ENCODE data around the gene HSPA5. TPM values are rescaled to one million over a fixed set of nuclear protein-coding genes. Genes with fewer than 3 reads are reported as not detected.
A peak's percentile ranks its signal among the peaks of the same experiment; 100 is the strongest.
"Not testable (repeated sequence)": the region's sequence is repeated elsewhere in the genome, so short reads cannot be mapped to it uniquely, and the experiment has no call there.

HSPA5 gene
- total and polyA plus RNA-seq, 7 experiments from 2014 or later = 127 to 248 (median 155) TPM

DNA sequence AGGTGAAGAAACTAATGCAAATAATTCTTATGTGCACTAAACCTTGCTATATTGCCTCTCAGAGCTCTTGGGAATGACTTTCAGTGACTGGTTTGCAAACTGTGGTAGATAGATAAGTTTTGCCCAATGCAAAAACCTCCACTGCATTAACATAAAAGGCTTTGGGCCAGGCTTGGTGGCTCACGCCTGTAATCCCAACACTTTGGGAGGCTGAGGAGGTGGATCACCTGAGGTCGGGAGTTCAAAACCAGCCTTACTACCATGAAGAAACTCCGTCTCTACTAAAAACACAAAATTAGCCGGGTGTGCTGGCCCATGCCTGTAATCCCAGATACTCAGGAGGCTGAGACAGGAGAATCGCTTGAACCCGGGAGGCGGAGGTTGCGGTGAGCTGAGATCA, 7.0 kb downstream of the HSPA5 start:
- H3K27ac Mint-ChIP-seq = peak overlapping the region in 2 of 9 donors; percentile 33 to 56
- Histone ChIP-seq H3K36me3 (ENCODE audit: control insufficient read depth in 2 of 3, insufficient read depth in 3 of 3, low read length in 3 of 3) (peaks cover 20 to 83% (median 30%) of the 10 kb centered on the region in 3 experiments), H3K4me1 (ENCODE audit: control insufficient read depth in 2 of 2, insufficient read depth in 2 of 2, low read length in 2 of 2) (peaks cover 29 to 36% of the 10 kb centered on the region in 2 donors)
- peaks cover 29 to 44% (median 41%) of the 10 kb centered on the region in 7 donors for H3K4me1 Mint-ChIP-seq
- H3K27me3 ChIP-seq (ENCODE audit: control insufficient read depth in 2 of 2, insufficient read depth in 2 of 2, low read length in 2 of 2); intact Hi-C loops (cut with micrococcal nuclease); DNase-seq; H3K27me3 Mint-ChIP-seq; H3K9me3 Mint-ChIP-seq; H3K9me3 ChIP-seq (ENCODE audit: control insufficient read depth in 2 of 3, low read length in 3 of 3); H3K4me3 Mint-ChIP-seq; ATAC-seq; H3K4me3 ChIP-seq (ENCODE audit: low read length); H3K27ac ChIP-seq (ENCODE audit: low read depth, low read length); CTCF ChIA-PET: not testable (repeated sequence)
- POLR2A ChIA-PET = interaction anchor here (0.6 to 5.5 kb wide), 3 partner anchors 9 to 39 kb away, joined by 3 to 37 read pairs (median 3); partner anchors contain the start of gene RABEPK
- H3K36me3 Mint-ChIP-seq = peaks cover 9 to 47% (median 38%) of the 10 kb centered on the region in 5 donors

- no peaks in the 10 kb centered on the region for H3K27me3 Mint-ChIP-seq
These were observed 7.5 kb downstream of the HSPA5 start for GRCh38 chr9:125233678-125234077.

GRCh38 chr9:125227761-125228160, 13.4 kb downstream of the HSPA5 start:
- peaks cover 0 to 49% (median 0%) of the 10 kb centered on the region in 3 experiments for H3K36me3 ChIP-seq (ENCODE audit: control insufficient read depth in 2 of 3, insufficient read depth in 3 of 3, low read length in 3 of 3)
- intact Hi-C loops (cut with micrococcal nuclease) = no loop called here
- CTCF ChIA-PET = interaction anchor here (0.5 kb wide), 1 partner anchor 310 kb away, joined by 3 read pairs; no protein-coding TSS in a partner anchor
- Mint-ChIP-seq H3K27me3 (no peaks in the 10 kb centered on the region), H3K4me3 (no peak overlapping the region), H3K36me3 (peaks cover 0 to 8% (median 5%) of the 10 kb centered on the region in 5 donors), H3K9me3 (no peaks in the 10 kb centered on the region), H3K4me1 (no peaks in the 10 kb centered on the region), H3K27ac (peak overlapping the region in 2 of 9 donors; percentile 22 to 64)
- H3K4me1 ChIP-seq (ENCODE audit: control insufficient read depth in 2 of 2, insufficient read depth in 2 of 2, low read length in 2 of 2) = no peaks in the 10 kb centered on the region
- ATAC-seq = no peak
- no peak for DNase-seq
- no peaks in the 10 kb centered on the region for H3K27me3 ChIP-seq (ENCODE audit: control insufficient read depth in 2 of 2, insufficient read depth in 2 of 2, low read length in 2 of 2)
- no peak overlapping the region for H3K27ac ChIP-seq (ENCODE audit: low read depth, low read length)
- H3K4me3 ChIP-seq (ENCODE audit: low read length) = no peak overlapping the region
- H3K9me3 ChIP-seq (ENCODE audit: control insufficient read depth in 2 of 3, low read length in 3 of 3) = no peaks in the 10 kb centered on the region
- POLR2A ChIA-PET = interaction anchor here (1.8 kb wide), 1 partner anchor 14 kb away, joined by 4 read pairs; the partner anchor contains the start of gene HSPA5

More at GRCh38 chr9:125233678-125234077, 7.5 kb downstream of the HSPA5 start:
- CTCF ChIA-PET = no interaction called here
- H3K4me1 Mint-ChIP-seq = peaks cover 24 to 40% (median 37%) of the 10 kb centered on the region in 7 donors
- H3K36me3 Mint-ChIP-seq = peaks cover 9 to 43% (median 34%) of the 10 kb centered on the region in 5 donors
- Histone ChIP-seq H3K4me3 (ENCODE audit: low read length) (no peak overlapping the region), H3K36me3 (ENCODE audit: control insufficient read depth in 2 of 3, insufficient read depth in 3 of 3, low read length in 3 of 3) (peaks cover 17 to 80% (median 26%) of the 10 kb centered on the region in 3 experiments), H3K9me3 (ENCODE audit: control insufficient read depth in 2 of 3, low read length in 3 of 3) (no peaks in the 10 kb centered on the region), H3K27me3 (ENCODE audit: control insufficient read depth in 2 of 2, insufficient read depth in 2 of 2, low read length in 2 of 2) (no peaks in the 10 kb centered on the region), H3K4me1 (ENCODE audit: control insufficient read depth in 2 of 2, insufficient read depth in 2 of 2, low read length in 2 of 2) (peaks cover 25 to 31% of the 10 kb centered on the region in 2 donors), H3K27ac (ENCODE audit: low read depth, low read length) (no peak overlapping the region)
- intact Hi-C loops (cut with micrococcal nuclease) = no loop called here
- no peak overlapping the region for H3K4me3 Mint-ChIP-seq
- DNase-seq (no peak), ATAC-seq (peak; percentile 12)
- POLR2A ChIA-PET = interaction anchor here (1.1 to 5.5 kb wide), 2 partner anchors 9 to 34 kb away, joined by 3 to 37 read pairs; partner anchors contain the start of gene RABEPK
- H3K27ac Mint-ChIP-seq = peak overlapping the region in 3 of 9 donors; percentile 7 to 43 (median 14)
- H3K9me3 Mint-ChIP-seq = no peaks in the 10 kb centered on the region

GRCh38 chr9:125224858-125225257, 16.3 kb downstream of the HSPA5 start:
- H3K4me3 Mint-ChIP-seq; H3K27ac ChIP-seq (ENCODE audit: low read depth, low read length); H3K27me3 Mint-ChIP-seq; H3K4me1 ChIP-seq (ENCODE audit: control insufficient read depth in 2 of 2, insufficient read depth in 2 of 2, low read length in 2 of 2); DNase-seq; ATAC-seq; H3K36me3 Mint-ChIP-seq; H3K4me3 ChIP-seq (ENCODE audit: low read length); H3K27me3 ChIP-seq (ENCODE audit: control insufficient read depth in 2 of 2, insufficient read depth in 2 of 2, low read length in 2 of 2); H3K9me3 ChIP-seq (ENCODE audit: control insufficient read depth in 2 of 3, low read length in 3 of 3); H3K9me3 Mint-ChIP-seq; intact Hi-C loops (cut with micrococcal nuclease); H3K4me1 Mint-ChIP-seq: not testable (repeated sequence)
- POLR2A ChIA-PET = interaction anchor here (1.3 kb wide), 1 partner anchor 16 kb away, joined by 5 read pairs; the partner anchor contains the start of gene HSPA5
- peak overlapping the region in 1 of 9 donors; percentile 45 for H3K27ac Mint-ChIP-seq
- peaks cover 0 to 43% (median 0%) of the 10 kb centered on the region in 3 experiments for H3K36me3 ChIP-seq (ENCODE audit: control insufficient read depth in 2 of 3, insufficient read depth in 3 of 3, low read length in 3 of 3)
- CTCF ChIA-PET = interaction anchor here (0.7 kb wide), 1 partner anchor 11 kb away, joined by 3 read pairs; no protein-coding TSS in a partner anchor

DNA sequence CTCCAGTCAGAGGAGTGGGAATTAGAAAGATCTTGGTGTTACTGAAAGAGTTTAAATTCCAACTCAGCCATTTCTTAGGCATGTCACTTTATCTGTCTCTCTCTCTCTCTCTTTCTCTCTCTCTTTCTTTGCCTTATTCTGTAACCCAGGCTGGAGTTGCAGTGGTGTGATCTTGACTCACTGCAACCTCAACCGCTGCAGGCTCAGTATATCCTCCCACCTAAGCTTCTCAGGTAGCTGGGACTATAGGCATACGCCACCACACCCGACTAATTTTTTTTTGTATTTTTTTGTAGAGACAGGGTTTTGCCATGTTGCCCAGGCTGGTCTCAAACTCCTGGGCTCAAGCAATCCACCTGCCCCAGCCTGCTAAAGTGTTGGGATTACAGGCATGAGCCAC, 22.5 kb downstream of the HSPA5 start:
- Mint-ChIP-seq H3K9me3 (no peaks in the 10 kb centered on the region), H3K27ac (peak overlapping the region in 2 of 9 donors; percentile 67 to 75), H3K27me3 (no peaks in the 10 kb centered on the region), H3K36me3 (peaks cover 5 to 26% (median 17%) of the 10 kb centered on the region in 5 donors), H3K4me3 (no peak overlapping the region), H3K4me1 (peaks cover 0 to 4% (median 3%) of the 10 kb centered on the region in 7 donors)
- no peak overlapping the region for H3K4me3 ChIP-seq (ENCODE audit: low read length)
- H3K36me3 ChIP-seq (ENCODE audit: control insufficient read depth in 2 of 3, insufficient read depth in 3 of 3, low read length in 3 of 3) = peaks cover 0 to 31% (median 0%) of the 10 kb centered on the region in 3 experiments
- intact Hi-C loops (cut with micrococcal nuclease) = no loop called here
- no peak overlapping the region for H3K27ac ChIP-seq (ENCODE audit: low read depth, low read length)
- ChIA-PET CTCF (no interaction called here), POLR2A (interaction anchor here (0.6 to 0.8 kb wide), 2 partner anchors 13 to 27 kb away, joined by 3 to 4 read pairs; no protein-coding TSS in a partner anchor)
- no peaks in the 10 kb centered on the region for H3K4me1 ChIP-seq (ENCODE audit: control insufficient read depth in 2 of 2, insufficient read depth in 2 of 2, low read length in 2 of 2)
- H3K9me3 ChIP-seq (ENCODE audit: control insufficient read depth in 2 of 3, low read length in 3 of 3) = no peaks in the 10 kb centered on the region
- DNase-seq (no peak), ATAC-seq (no peak)
- H3K27me3 ChIP-seq (ENCODE audit: control insufficient read depth in 2 of 2, insufficient read depth in 2 of 2, low read length in 2 of 2) = no peaks in the 10 kb centered on the region

GRCh38 chr9:125214186-125214585, 27.0 kb downstream of the HSPA5 start:
- Histone ChIP-seq H3K27ac (ENCODE audit: low read depth, low read length) (no peak overlapping the region), H3K4me3 (ENCODE audit: low read length) (no peak overlapping the region), H3K4me1 (ENCODE audit: control insufficient read depth in 2 of 2, insufficient read depth in 2 of 2, low read length in 2 of 2) (no peaks in the 10 kb centered on the region), H3K9me3 (ENCODE audit: control insufficient read depth in 2 of 3, low read length in 3 of 3) (no peaks in the 10 kb centered on the region), H3K36me3 (ENCODE audit: control insufficient read depth in 2 of 3, insufficient read depth in 3 of 3, low read length in 3 of 3) (peaks cover 0 to 32% (median 10%) of the 10 kb centered on the region in 3 experiments), H3K27me3 (ENCODE audit: control insufficient read depth in 2 of 2, insufficient read depth in 2 of 2, low read length in 2 of 2) (no peaks in the 10 kb centered on the region)
- H3K4me1 Mint-ChIP-seq = peaks cover 0 to 7% (median 4%) of the 10 kb centered on the region in 7 donors
- no peak overlapping the region for H3K27ac Mint-ChIP-seq
- ChIA-PET POLR2A (no interaction called here), CTCF (no interaction called here)
- no peak overlapping the region for H3K4me3 Mint-ChIP-seq
- H3K9me3 Mint-ChIP-seq = no peaks in the 10 kb centered on the region
- ATAC-seq (no peak), DNase-seq (no peak)
- no peaks in the 10 kb centered on the region for H3K27me3 Mint-ChIP-seq
- intact Hi-C loops (cut with micrococcal nuclease) = no loop called here
- H3K36me3 Mint-ChIP-seq = peaks cover 2 to 40% (median 28%) of the 10 kb centered on the region in 5 donors

Data from naive thymus-derived CD4-positive, alpha-beta T cell (primary cell).